Osteoblast (primary cell): ENCODE data around the gene ECT2L. TPM values are rescaled to one million over a fixed set of nuclear protein-coding genes. Genes with fewer than 3 reads are reported as not detected.

Source experiments
- DNase-seq: peaks from one replicate; pipeline ENCODE4 v3.0.0; 2011; ENCODE audit warnings: low spot score, mixed read lengths; ENCODE audit not compliant: insufficient read length; ENCODE audit errors: missing footprints
- H2AFZ ChIP-seq: 2 replicates; pipeline ENCODE4 v1.6.0; 2011; ENCODE audit warnings: mild to moderate bottlenecking, low read length
- H3K27ac ChIP-seq: 2 replicates; pipeline ENCODE4 v1.5.1; 2011; ENCODE audit warnings: mild to moderate bottlenecking, low read depth, low read length, moderate library complexity
- H3K27me3 ChIP-seq: 2 replicates; pipeline ENCODE4 v1.6.0; 2012; ENCODE audit warnings: mild to moderate bottlenecking, control low read depth, inconsistent platforms, low read length, moderate library complexity; ENCODE audit not compliant: insufficient read depth
- H3K36me3 ChIP-seq: 2 replicates; pipeline ENCODE4 v1.5.1; 2011; ENCODE audit warnings: mild to moderate bottlenecking, low read length, control low read depth, moderate library complexity; ENCODE audit not compliant: insufficient read depth
- H3K4me1 ChIP-seq: 2 replicates; pipeline ENCODE4 v1.5.1; 2011; ENCODE audit warnings: mild to moderate bottlenecking, low read length, control low read depth, moderate library complexity; ENCODE audit not compliant: insufficient read depth
- H3K4me2 ChIP-seq: 2 replicates; pipeline ENCODE4 v1.6.0; 2011; ENCODE audit warnings: mild to moderate bottlenecking, low read length; ENCODE audit not compliant: insufficient read depth
- H3K4me3 ChIP-seq: fragments of 200-600 bp; sonication (generic); 3 replicates; pipeline ENCODE4 v1.5.1; 2012; ENCODE audit warnings: mild to moderate bottlenecking, low read length, inconsistent platforms; ENCODE audit not compliant: insufficient read depth
- H3K79me2 ChIP-seq: 2 replicates; pipeline ENCODE4 v1.6.0; 2012; ENCODE audit warnings: mild to moderate bottlenecking, low read length, control low read depth, inconsistent platforms; ENCODE audit not compliant: insufficient read depth
- H3K9me3 ChIP-seq: 2 replicates; pipeline ENCODE4 v1.5.1; 2011; ENCODE audit warnings: low read depth, low read length, control low read depth
- H4K20me1 ChIP-seq: 2 replicates; pipeline ENCODE4 v1.6.0; 2012; ENCODE audit warnings: mild to moderate bottlenecking, low read length, control low read depth; ENCODE audit not compliant: insufficient read depth
- total RNA-seq: library from RNA; depleted of rRNA; stranded (reverse); fragments of >200 nt; gene quantifications from 2 replicates; pipeline ENCODE4 v1.2.3, GENCODE V29; 2012
- TF ChIP-seq, protein P1 (sequence below): IDR thresholded peaks from 2 replicates; pipeline ENCODE4 v1.5.1; 2011; ENCODE audit warnings: mild to moderate bottlenecking, low read depth, low read length, moderate library complexity; ENCODE audit errors: extremely low read depth

ECT2L gene
- total RNA-seq, 1 donor, result under 0.01 TPM

DNA sequence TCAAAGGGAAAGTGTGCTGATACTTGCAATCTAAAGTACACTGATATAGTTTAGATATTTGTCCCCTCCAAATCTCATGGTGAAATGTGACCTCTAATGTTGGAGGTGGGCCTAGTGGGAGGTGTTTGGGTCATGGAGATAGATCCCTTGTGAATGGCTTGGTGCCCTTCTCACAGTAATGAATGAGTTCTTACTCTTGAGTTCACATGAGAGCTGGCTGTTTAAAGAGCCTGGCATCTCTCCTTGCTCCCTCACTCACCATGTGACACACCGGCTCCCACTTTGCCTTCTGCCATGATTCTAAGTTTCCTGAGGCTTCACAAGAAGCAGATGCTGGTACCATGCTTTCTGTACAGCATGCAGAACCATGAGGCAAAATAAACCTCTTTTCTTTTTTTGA lies 114.1 kb downstream of the ECT2L start:
- DNase-seq, result no peak
- no peak overlapping the region for H3K4me2 ChIP-seq
- no peaks in the 10 kb centered on the region for H3K4me1 ChIP-seq
- H4K20me1 ChIP-seq, result no peaks in the 10 kb centered on the region
- no peak overlapping the region for H3K4me3 ChIP-seq
- TF ChIP-seq, protein P1, sequence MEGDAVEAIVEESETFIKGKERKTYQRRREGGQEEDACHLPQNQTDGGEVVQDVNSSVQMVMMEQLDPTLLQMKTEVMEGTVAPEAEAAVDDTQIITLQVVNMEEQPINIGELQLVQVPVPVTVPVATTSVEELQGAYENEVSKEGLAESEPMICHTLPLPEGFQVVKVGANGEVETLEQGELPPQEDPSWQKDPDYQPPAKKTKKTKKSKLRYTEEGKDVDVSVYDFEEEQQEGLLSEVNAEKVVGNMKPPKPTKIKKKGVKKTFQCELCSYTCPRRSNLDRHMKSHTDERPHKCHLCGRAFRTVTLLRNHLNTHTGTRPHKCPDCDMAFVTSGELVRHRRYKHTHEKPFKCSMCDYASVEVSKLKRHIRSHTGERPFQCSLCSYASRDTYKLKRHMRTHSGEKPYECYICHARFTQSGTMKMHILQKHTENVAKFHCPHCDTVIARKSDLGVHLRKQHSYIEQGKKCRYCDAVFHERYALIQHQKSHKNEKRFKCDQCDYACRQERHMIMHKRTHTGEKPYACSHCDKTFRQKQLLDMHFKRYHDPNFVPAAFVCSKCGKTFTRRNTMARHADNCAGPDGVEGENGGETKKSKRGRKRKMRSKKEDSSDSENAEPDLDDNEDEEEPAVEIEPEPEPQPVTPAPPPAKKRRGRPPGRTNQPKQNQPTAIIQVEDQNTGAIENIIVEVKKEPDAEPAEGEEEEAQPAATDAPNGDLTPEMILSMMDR, result no peak
- H3K79me2 ChIP-seq, result no peaks in the 10 kb centered on the region
- no peaks in the 10 kb centered on the region for H3K27me3 ChIP-seq
- H3K36me3 ChIP-seq, result peaks cover 33% of the 10 kb centered on the region
- H2AFZ ChIP-seq, result no peak overlapping the region
- H3K27ac ChIP-seq, result no peak overlapping the region
- H3K9me3 ChIP-seq, result no peaks in the 10 kb centered on the region

DNA sequence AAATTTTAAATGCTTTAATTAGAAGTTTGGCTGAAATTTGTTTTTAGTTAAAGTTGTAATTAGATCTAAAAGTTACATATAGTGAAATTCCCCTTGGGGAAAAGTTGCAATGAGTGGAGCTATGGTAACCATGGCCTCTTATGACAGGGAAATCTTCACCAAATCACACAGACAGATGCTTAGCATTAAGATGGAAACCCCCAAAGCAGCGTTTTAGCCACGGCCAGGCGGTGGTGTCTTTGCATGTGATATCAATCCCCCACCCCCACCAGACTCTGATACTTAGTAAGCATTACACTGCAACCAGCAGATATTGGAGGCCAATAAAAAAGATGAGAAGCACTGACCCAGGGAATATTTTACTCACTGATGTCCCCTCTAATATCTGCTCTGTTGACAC lies 116.4 kb downstream of the ECT2L start:
- Histone ChIP-seq H3K27ac (no peak overlapping the region), H4K20me1 (no peaks in the 10 kb centered on the region), H3K4me2 (no peak overlapping the region), H3K4me3 (no peak overlapping the region), H3K4me1 (no peaks in the 10 kb centered on the region), H2AFZ (no peak overlapping the region), H3K9me3 (no peaks in the 10 kb centered on the region), H3K79me2 (no peaks in the 10 kb centered on the region), H3K27me3 (no peaks in the 10 kb centered on the region), H3K36me3 (peaks cover 41% of the 10 kb centered on the region)
- DNase-seq, result no peak
- TF ChIP-seq, protein P1, result no peak

DNA sequence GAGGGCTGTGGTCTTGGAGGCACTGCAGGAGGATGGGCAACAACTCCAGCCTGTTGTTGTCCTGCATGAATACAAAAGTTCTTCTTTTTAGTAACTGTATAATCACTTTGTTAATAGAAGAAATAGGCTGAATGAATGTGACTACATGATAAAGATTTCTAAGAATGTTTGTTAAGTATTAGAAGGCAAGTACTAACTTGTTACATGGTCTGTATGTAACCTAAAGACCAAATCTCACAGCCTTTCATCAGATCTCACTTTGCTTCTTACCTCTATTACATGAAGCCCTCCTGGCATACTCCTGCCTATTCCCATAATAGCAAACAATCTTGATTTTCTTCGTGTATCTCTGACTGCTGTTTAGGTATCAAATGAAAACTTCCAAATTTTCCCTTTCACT lies 118.8 kb downstream of the ECT2L start:
- peaks cover 33% of the 10 kb centered on the region for H3K36me3 ChIP-seq
- TF ChIP-seq, protein P1, result no peak
- H3K27ac ChIP-seq, result no peak overlapping the region
- H3K9me3 ChIP-seq, result no peaks in the 10 kb centered on the region
- H3K4me1 ChIP-seq, result no peaks in the 10 kb centered on the region
- H3K4me3 ChIP-seq, result no peak overlapping the region
- H3K79me2 ChIP-seq, result no peaks in the 10 kb centered on the region
- no peak for DNase-seq
- H3K27me3 ChIP-seq, result no peaks in the 10 kb centered on the region
- H4K20me1 ChIP-seq, result no peaks in the 10 kb centered on the region
- H3K4me2 ChIP-seq, result no peak overlapping the region
- H2AFZ ChIP-seq, result no peak overlapping the region

DNA sequence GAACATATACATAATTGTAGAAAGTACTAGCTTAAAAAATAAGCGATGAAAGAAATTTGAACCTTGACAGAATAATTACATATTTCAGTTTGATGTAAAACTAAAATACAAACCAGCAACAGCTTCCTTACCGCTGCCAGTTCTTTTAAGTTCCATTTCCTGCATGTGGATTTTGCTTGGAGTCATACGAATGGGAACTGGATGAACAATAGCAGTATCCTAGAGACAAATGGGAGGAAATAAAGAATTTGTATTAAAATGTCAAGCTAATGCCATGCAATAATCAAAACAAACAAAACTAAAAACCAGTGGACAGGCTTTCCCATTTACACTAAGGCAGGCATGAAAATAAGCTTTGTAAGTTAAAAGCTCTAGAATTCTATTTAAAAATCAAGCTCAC lies 125.0 kb downstream of the ECT2L start:
- no peaks in the 10 kb centered on the region for H3K4me1 ChIP-seq
- H3K27ac ChIP-seq, result no peak overlapping the region
- no peak overlapping the region for H2AFZ ChIP-seq
- TF ChIP-seq, protein P1, result no peak
- H3K79me2 ChIP-seq, result no peaks in the 10 kb centered on the region
- H3K4me3 ChIP-seq, result no peak overlapping the region
- no peaks in the 10 kb centered on the region for H3K9me3 ChIP-seq
- H4K20me1 ChIP-seq, result no peaks in the 10 kb centered on the region
- H3K36me3 ChIP-seq, result peaks cover 7% of the 10 kb centered on the region
- H3K4me2 ChIP-seq, result no peak overlapping the region
- no peak for DNase-seq
- H3K27me3 ChIP-seq, result no peaks in the 10 kb centered on the region
